B cell (primary cell): ENCODE data around the gene DDR2. TPM values are rescaled to one million over a fixed set of nuclear protein-coding genes. Genes with fewer than 3 reads are reported as not detected.

Experiments
- ATAC-seq: fragments of 200-7000 bp; cut with Tn5 transposase; one replicate; pipeline ENCODE4 v1.10.0; 2021; ENCODE audit warnings: low read depth, mild to moderate bottlenecking, moderate number of reproducible peaks, moderate library complexity
- CTCF ChIA-PET: fragments of 350-600 bp; sonication (Branson Sonifier 250); formaldehyde crosslinking; loops from one replicate; lab custom pipeline; 2021; ENCODE audit warnings: antibody characterized with exemption, inconsistent platforms; lab: Charles Lee
- POLR2A ChIA-PET: fragments of 350-600 bp; sonication (Branson Sonifier 250); formaldehyde crosslinking; loops from one replicate; lab custom pipeline; 2021; ENCODE audit warnings: antibody characterized with exemption; lab: Charles Lee
- DNase-seq: peaks from one replicate; pipeline ENCODE4 v3.0.0; 2013
- H2AFZ ChIP-seq: 2 replicates; pipeline ENCODE4 v1.6.1; 2012; ENCODE audit warnings: mild to moderate bottlenecking, low read depth, low read length; ENCODE audit not compliant: insufficient read depth, poor library complexity, severe bottlenecking
- H3K27ac ChIP-seq, 2 donors: 1 replicate in 1 of 2; 2 replicates in 1 of 2; pipeline ENCODE4 v1.5.1; 2012 to 2013; ENCODE audit warnings: low read length in 2 of 2, mild to moderate bottlenecking in 2 of 2, moderate library complexity in 1 of 2
- H3K27me3 ChIP-seq, 4 experiments: fragments of 200-600 bp in 1 of 4; sonication (generic) in 1 of 4; replicated peaks in 1 of 4; 1 replicate in 2 of 4; 2 replicates in 2 of 4; pipeline versions ENCODE4 v1.6.1 to v1.7.0; 2013 to 2016; ENCODE audit warnings: low read length in 3 of 4, mild to moderate bottlenecking in 2 of 4, mixed read lengths in 1 of 4, moderate library complexity in 1 of 4; ENCODE audit not compliant: insufficient read depth in 4 of 4, control insufficient read depth in 3 of 4; ENCODE audit errors: control extremely low read depth in 1 of 4
- H3K36me3 ChIP-seq, 2 experiments: replicated peaks in 1 of 2; 1 replicate in 1 of 2; 2 replicates in 1 of 2; pipeline versions ENCODE4 v1.6.1 to v1.7.1; 2013; ENCODE audit warnings: low read length in 1 of 2; ENCODE audit not compliant: insufficient read depth in 2 of 2, control insufficient read depth in 1 of 2; ENCODE audit errors: control extremely low read depth in 1 of 2, extremely low read depth in 1 of 2
- H3K4me1 ChIP-seq, 2 donors: fragments of 200-600 bp in 1 of 2; sonication (generic) in 1 of 2; 1 replicate in 1 of 2; 2 replicates in 1 of 2; pipeline versions ENCODE4 v1.5.1 to v1.6.1; 2013 to 2017; ENCODE audit warnings: low read length in 2 of 2; ENCODE audit not compliant: control insufficient read depth in 2 of 2, insufficient read depth in 2 of 2
- H3K4me2 ChIP-seq: replicated peaks from 2 replicates; pipeline ENCODE3; 2012; ENCODE audit warnings: mild to moderate bottlenecking, low read depth, low read length; ENCODE audit not compliant: poor library complexity, severe bottlenecking
- H3K4me3 ChIP-seq, 5 experiments: fragments of 200-600 bp in 1 of 5; sonication (generic) in 1 of 5; 1 replicate in 3 of 5; 2 replicates in 2 of 5; pipeline versions ENCODE4 v1.5.1 to v1.7.0; 2011 to 2016; ENCODE audit warnings: low read length in 4 of 5, mild to moderate bottlenecking in 4 of 5, low read depth in 2 of 5, control low read depth in 1 of 5, moderate library complexity in 1 of 5; ENCODE audit not compliant: insufficient read depth in 1 of 5; ENCODE audit errors: control extremely low read depth in 1 of 5, extremely low read depth in 1 of 5
- H3K79me2 ChIP-seq: fragments of 200-600 bp; sonication (generic); one replicate; pipeline ENCODE4 v1.6.0; 2016; ENCODE audit warnings: low read length; ENCODE audit not compliant: control insufficient read depth, insufficient read depth
- H3K9ac ChIP-seq: fragments of 200-600 bp; sonication (generic); 2 replicates; pipeline ENCODE4 v1.6.1; 2017; ENCODE audit warnings: mild to moderate bottlenecking, low read length, moderate library complexity
- H3K9me3 ChIP-seq, 3 donors: one replicate each; pipeline versions ENCODE4 v1.6.1 to v1.7.1; 2013; ENCODE audit warnings: low read length in 2 of 3; ENCODE audit not compliant: control insufficient read depth in 2 of 3, insufficient read depth in 1 of 3; ENCODE audit errors: control extremely low read depth in 1 of 3
- H4K20me1 ChIP-seq: 2 replicates; pipeline ENCODE4 v1.6.0; 2012; ENCODE audit warnings: mild to moderate bottlenecking, low read length; ENCODE audit not compliant: insufficient read depth, control insufficient read depth, poor library complexity, severe bottlenecking
- H3K27ac Mint-ChIP-seq: one replicate; pipeline ENCODE4 v1.8.0; 2021; ENCODE audit warnings: mixed read lengths
- H3K27me3 Mint-ChIP-seq: one replicate; pipeline ENCODE4 v1.8.0; 2021; ENCODE audit warnings: mixed read lengths
- H3K4me1 Mint-ChIP-seq: one replicate; pipeline ENCODE4 v1.8.0; 2021; ENCODE audit warnings: mixed read lengths
- H3K4me3 Mint-ChIP-seq: one replicate; pipeline ENCODE4 v1.8.0; 2021; ENCODE audit warnings: mixed read lengths
- H3K9me3 Mint-ChIP-seq: one replicate; pipeline ENCODE4 v1.8.0; 2022; ENCODE audit warnings: mixed read lengths; ENCODE audit not compliant: insufficient read depth
- CTCF ChIP-seq: fragments of 200-600 bp; IDR thresholded peaks from one replicate; pipeline ENCODE4 v1.8.0; 2022; ENCODE audit warnings: antibody characterized with exemption, mild to moderate bottlenecking
- EZH2 ChIP-seq: IDR thresholded peaks from 2 replicates; pipeline ENCODE4 v1.6.1; 2012; ENCODE audit warnings: borderline replicate concordance, low read depth, mild to moderate bottlenecking, moderate library complexity, low read length; ENCODE audit not compliant: insufficient read depth, poor library complexity, severe bottlenecking
- WGBS: methylation state at CpG from one replicate; pipeline ENCODE4 v1.1.5; 2013; ENCODE audit warnings: missing lambda C conversion rate; ENCODE audit not compliant: insufficient coverage; 5-methylcytosine and 5-hydroxymethylcytosine counted together
- intact Hi-C: fragments of 100-400 bp; cut with micrococcal nuclease; formaldehyde crosslinking; loops from one replicate; pipeline ENCODE4 v1.10.0; 2022
- polyA plus RNA-seq: library from polyadenylated mRNA; depleted of rRNA; stranded (reverse); fragments of >200 nt; gene quantifications from 2 replicates; pipeline ENCODE4 v1.2.3, GENCODE V29; 2012
- total RNA-seq, 2 donors: library from RNA; stranded (reverse); fragments of 120-200 nt in 1 of 2; gene quantifications; 1 replicate in 1 of 2; 2 replicates in 1 of 2; pipeline versions ENCODE4 v1.2.3 to v1.2.4, GENCODE V29; 2013 to 2022

Gene DDR2
- total and polyA plus RNA-seq, 2 donors (not counting 1 experiment from before 2014, with no cell fraction given): 0.12 to 0.24 TPM

DNA sequence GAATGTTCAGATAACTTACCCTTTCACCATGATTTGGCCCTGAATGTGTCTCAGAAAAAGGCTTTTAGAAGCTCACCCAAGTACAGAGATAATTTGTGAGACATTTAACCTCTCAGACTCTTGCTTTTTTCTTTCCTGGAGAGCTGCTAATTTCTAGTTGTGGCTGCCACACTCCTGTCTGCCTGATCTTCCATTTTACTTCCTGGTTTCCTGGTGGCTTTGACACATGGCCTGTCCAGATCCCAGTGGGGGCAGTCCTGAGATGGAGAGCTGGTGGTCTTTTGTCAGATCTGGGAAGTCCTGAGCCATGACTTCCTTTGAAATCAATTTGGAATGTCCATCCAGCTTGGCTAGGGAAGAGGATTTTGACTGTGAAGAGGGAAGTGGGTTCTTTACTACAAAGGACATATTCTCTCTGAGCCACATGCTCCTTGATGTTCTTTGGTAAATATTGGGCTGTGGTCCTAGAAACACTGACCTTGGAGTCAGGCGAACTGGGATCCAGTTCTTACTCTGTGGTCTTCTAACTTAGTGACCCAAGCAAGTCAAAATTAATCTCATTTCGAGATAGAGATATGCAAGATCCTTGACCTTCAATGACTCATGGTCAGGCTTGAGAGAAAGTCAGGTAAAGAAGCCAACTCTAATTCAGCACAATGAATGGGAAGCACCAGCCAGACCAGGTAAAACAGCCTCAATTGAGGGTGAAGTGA, 80.2 kb downstream of the DDR2 start:
- ChIA-PET CTCF (no interaction called here), POLR2A (no interaction called here)
- no peak overlapping the region for H3K27ac Mint-ChIP-seq
- H3K4me3 Mint-ChIP-seq: no peak overlapping the region
- 81% methylated on average over 2 of the region's 2 CpGs for WGBS
- Histone ChIP-seq H3K9me3 (no peaks in the 10 kb centered on the region), H3K9ac (no peak overlapping the region), H3K36me3 (no peaks in the 10 kb centered on the region), H3K4me3 (no peak overlapping the region), H2AFZ (no peak overlapping the region), H3K4me2 (no peak overlapping the region), H3K27ac (no peak overlapping the region), H3K27me3 (no peaks in the 10 kb centered on the region), H3K4me1 (no peaks in the 10 kb centered on the region), H3K79me2 (no peaks in the 10 kb centered on the region), H4K20me1 (no peaks in the 10 kb centered on the region)
- intact Hi-C loops: no loop called here
- no peak for DNase-seq
- TF ChIP-seq CTCF: no peak
- no peak for TF ChIP-seq EZH2
- ATAC-seq: no peak
- no peaks in the 10 kb centered on the region for H3K4me1 Mint-ChIP-seq
- no peaks in the 10 kb centered on the region for H3K9me3 Mint-ChIP-seq
- peaks cover 13% of the 10 kb centered on the region for H3K27me3 Mint-ChIP-seq

- Histone ChIP-seq H2AFZ (no peak overlapping the region), H3K27me3 (no peaks in the 10 kb centered on the region), H4K20me1 (no peaks in the 10 kb centered on the region), H3K4me1 (no peaks in the 10 kb centered on the region), H3K27ac (no peak overlapping the region), H3K4me3 (no peak overlapping the region), H3K36me3 (no peaks in the 10 kb centered on the region), H3K9ac (no peak overlapping the region), H3K4me2 (no peak overlapping the region), H3K79me2 (no peaks in the 10 kb centered on the region), H3K9me3 (no peaks in the 10 kb centered on the region)
- Mint-ChIP-seq H3K27ac (no peak overlapping the region), H3K27me3 (peaks cover 16% of the 10 kb centered on the region), H3K4me3 (no peak overlapping the region), H3K9me3 (no peaks in the 10 kb centered on the region), H3K4me1 (no peaks in the 10 kb centered on the region)
- no peak for DNase-seq
- no peak for ATAC-seq
- ChIA-PET CTCF (no interaction called here), POLR2A (no interaction called here)
- 94% methylated on average over 3 of the region's 4 CpGs for WGBS
- TF ChIP-seq EZH2 (no peak), CTCF (no peak)
- intact Hi-C loops: no loop called here
These were observed 83.9 kb downstream of the DDR2 start for GRCh38 chr1:162716123-162716522.
